DMS153 treated with DMSO at 0.1 percent for 48 hours (cell line): Measurements from ENCODE around the gene SLC9A9.
"Not testable (repeated sequence)": the region's sequence is repeated elsewhere in the genome, so short reads cannot be mapped to it uniquely, and the experiment has no call there.

ENCODE experiments used
- DNase-seq: peaks from one replicate; lab custom pipeline; 2025; ENCODE audit not compliant: unreplicated experiment; lab: John Stamatoyannopoulos, UW

Gene SLC9A9

GRCh38 chr3:143472731-143473523 lies 375.3 kb downstream of the SLC9A9 start:
- no peak for DNase-seq

GRCh38 chr3:143471705-143472104 lies 376.6 kb downstream of the SLC9A9 start:
- no peak for DNase-seq

- no peak for DNase-seq
Measured at GRCh38 chr3:143469159-143469558, 379.1 kb downstream of the SLC9A9 start.

- DNase-seq = no peak
Measured at GRCh38 chr3:143465666-143466065, 382.6 kb downstream of the SLC9A9 start.

GRCh38 chr3:143464850-143465249 lies 383.4 kb downstream of the SLC9A9 start:
- DNase-seq = no peak

- no peak for DNase-seq
Measured at GRCh38 chr3:143455480-143455879, 392.8 kb downstream of the SLC9A9 start.

- DNase-seq = no peak
Measured at GRCh38 chr3:143450632-143451031, 397.6 kb downstream of the SLC9A9 start.

GRCh38 chr3:143447491-143447890 lies 400.8 kb downstream of the SLC9A9 start:
- no peak for DNase-seq

- no peak for DNase-seq
Measured at GRCh38 chr3:143445118-143445517, 403.1 kb downstream of the SLC9A9 start.

- DNase-seq = peak; percentile 14
Measured at GRCh38 chr3:143443851-143444331, 404.4 kb downstream of the SLC9A9 start.

- no peak for DNase-seq
Measured at GRCh38 chr3:143442814-143443447, 405.3 kb downstream of the SLC9A9 start.

- DNase-seq = no peak
Measured at GRCh38 chr3:143441516-143442171, 406.6 kb downstream of the SLC9A9 start.

- no peak for DNase-seq
Measured at GRCh38 chr3:143439817-143440216, 408.5 kb downstream of the SLC9A9 start.

GRCh38 chr3:143437405-143437804 lies 410.9 kb downstream of the SLC9A9 start:
- no peak for DNase-seq

GRCh38 chr3:143436231-143436930 lies 411.9 kb downstream of the SLC9A9 start:
- no peak for DNase-seq

GRCh38 chr3:143433787-143434378 lies 414.4 kb downstream of the SLC9A9 start:
- DNase-seq = no peak

GRCh38 chr3:143431298-143431697 lies 417.0 kb downstream of the SLC9A9 start:
- not testable (repeated sequence) for DNase-seq

GRCh38 chr3:143430568-143430967 lies 417.7 kb downstream of the SLC9A9 start:
- no peak for DNase-seq

- DNase-seq = no peak
Measured at GRCh38 chr3:143429628-143430514, 418.4 kb downstream of the SLC9A9 start.

GRCh38 chr3:143428294-143428693 lies 420.0 kb downstream of the SLC9A9 start:
- DNase-seq = no peak
